AG10803 (cell line): ENCODE results near the gene TAF3.
A peak's percentile ranks its signal among the peaks of the same experiment; 100 is the strongest.

ENCODE experiments used
- DNase-seq: peaks from one replicate; pipeline ENCODE4 v3.0.0; 2010; ENCODE audit warnings: low read depth
- H3K4me3 ChIP-seq: 2 replicates; pipeline ENCODE4 v1.5.1; 2011; ENCODE audit warnings: mild to moderate bottlenecking, low read length, control low read depth
- TF ChIP-seq, protein P1 (sequence below): conservative IDR thresholded peaks from 2 replicates; pipeline ENCODE4 v1.5.1; 2011; ENCODE audit warnings: mild to moderate bottlenecking, low read length, control low read depth, inconsistent platforms

The TAF3 gene

DNA sequence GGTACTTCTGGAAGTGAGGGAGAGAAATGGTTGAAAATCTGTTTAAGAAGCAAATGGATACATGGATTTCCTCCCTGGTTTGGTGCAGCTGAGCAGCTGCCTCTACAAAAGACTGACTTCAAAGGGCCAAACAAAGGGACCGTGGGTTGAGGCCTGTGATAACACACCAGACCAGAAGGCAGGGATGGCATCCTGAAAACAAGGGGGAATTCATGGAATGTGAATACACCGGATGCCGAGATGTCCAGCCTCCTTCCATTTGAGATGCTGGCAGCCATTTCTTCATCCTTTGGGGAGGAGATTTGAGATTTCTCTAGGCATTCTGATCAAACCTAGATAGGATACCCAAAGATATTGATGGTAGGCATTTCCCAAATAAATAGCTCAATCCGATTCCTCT lies 36.9 kb downstream of the TAF3 start:
- TF ChIP-seq, protein P1, sequence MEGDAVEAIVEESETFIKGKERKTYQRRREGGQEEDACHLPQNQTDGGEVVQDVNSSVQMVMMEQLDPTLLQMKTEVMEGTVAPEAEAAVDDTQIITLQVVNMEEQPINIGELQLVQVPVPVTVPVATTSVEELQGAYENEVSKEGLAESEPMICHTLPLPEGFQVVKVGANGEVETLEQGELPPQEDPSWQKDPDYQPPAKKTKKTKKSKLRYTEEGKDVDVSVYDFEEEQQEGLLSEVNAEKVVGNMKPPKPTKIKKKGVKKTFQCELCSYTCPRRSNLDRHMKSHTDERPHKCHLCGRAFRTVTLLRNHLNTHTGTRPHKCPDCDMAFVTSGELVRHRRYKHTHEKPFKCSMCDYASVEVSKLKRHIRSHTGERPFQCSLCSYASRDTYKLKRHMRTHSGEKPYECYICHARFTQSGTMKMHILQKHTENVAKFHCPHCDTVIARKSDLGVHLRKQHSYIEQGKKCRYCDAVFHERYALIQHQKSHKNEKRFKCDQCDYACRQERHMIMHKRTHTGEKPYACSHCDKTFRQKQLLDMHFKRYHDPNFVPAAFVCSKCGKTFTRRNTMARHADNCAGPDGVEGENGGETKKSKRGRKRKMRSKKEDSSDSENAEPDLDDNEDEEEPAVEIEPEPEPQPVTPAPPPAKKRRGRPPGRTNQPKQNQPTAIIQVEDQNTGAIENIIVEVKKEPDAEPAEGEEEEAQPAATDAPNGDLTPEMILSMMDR: no peak
- no peak for DNase-seq
- H3K4me3 ChIP-seq: no peak overlapping the region

GRCh38 chr10:7856678-7857077 lies 38.4 kb downstream of the TAF3 start:
- DNase-seq: no peak
- TF ChIP-seq, protein P1: no peak
- H3K4me3 ChIP-seq: no peak overlapping the region

GRCh38 chr10:7857262-7857661 lies 39.0 kb downstream of the TAF3 start:
- TF ChIP-seq, protein P1: no peak
- H3K4me3 ChIP-seq: no peak overlapping the region

DNA sequence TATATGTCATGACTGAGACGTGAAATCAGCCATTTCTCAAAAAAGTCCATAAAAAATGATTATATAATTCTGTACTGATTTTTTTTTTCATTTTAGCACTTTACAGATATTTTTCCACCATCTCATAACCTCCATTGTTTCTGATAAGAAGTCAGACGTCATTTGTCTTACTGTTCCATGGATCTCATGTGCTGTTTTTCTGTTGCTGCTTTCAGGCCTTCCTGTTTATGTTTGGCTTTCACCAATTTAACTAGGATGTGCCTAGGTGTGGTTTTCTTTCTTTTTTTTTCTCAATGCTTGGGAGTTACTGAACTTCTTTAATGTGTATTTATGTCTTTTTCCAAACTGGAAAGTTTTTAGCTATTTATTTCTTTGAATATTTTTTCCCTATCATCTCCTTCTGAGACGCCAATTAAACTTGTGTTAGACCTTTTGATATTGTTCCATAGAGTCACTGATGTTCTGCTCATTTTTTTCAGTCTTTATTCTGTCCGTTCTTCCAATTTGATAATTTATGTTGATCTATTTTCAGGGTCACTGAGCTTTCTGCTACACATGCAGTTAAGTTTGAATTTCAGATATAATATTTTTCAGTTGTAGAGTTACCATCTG lies 43.3 kb downstream of the TAF3 start:
- DNase-seq: no peak
- TF ChIP-seq, protein P1: no peak
- H3K4me3 ChIP-seq: no peak overlapping the region

More at GRCh38 chr10:7857262-7857661, 39.0 kb downstream of the TAF3 start:
- no peak for DNase-seq

GRCh38 chr10:7862121-7862514 lies 43.8 kb downstream of the TAF3 start:
- DNase-seq: no peak
- H3K4me3 ChIP-seq: no peak overlapping the region
- TF ChIP-seq, protein P1: no peak

DNA sequence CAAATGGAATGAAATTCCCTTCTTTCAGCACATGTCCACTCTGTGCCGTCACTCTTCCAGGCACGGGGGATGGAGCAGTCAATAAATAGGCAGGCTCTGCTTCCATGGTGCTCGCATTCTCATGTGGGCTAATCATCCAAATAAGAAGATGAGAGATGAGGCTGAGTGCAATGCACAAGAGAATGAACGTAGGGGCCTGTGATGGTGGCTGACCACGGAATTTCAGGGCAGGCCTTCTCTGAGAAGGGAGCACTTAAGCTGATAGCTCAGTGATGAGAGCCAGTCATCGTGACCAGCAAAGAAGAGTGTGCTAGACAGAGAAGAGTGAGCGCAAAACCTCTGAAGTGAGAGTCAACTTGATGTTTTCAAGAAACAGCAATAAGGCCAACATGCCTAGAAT lies 47.9 kb downstream of the TAF3 start:
- no peak for DNase-seq
- no peak overlapping the region for H3K4me3 ChIP-seq
- TF ChIP-seq, protein P1: no peak

DNA sequence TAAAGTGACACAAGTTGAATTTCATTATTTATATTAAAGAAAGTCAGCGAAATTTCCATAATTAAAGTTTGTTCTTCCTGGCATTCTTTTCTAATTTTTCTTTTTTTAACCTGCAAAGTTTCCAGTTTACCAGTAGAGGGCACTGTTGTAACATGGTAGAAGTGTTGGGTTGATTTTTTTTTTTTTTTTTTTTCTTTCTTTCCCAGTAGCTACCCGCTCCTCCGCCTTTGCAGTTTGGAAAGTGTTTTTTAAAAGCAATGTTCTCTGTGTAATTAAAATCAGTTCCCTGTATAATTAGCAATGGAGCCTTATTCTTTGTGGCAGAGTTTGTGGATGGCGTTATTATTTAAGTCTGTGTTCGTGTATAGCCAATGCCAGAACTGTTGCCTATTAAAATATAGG lies 53.7 kb downstream of the TAF3 start:
- TF ChIP-seq, protein P1: peak; percentile 81
- no peak for DNase-seq
- H3K4me3 ChIP-seq: peak overlapping the region; percentile 52
